SK-N-SH (cell line): ENCODE measurements around the gene TMEM117.

Experiments
- CTCF ChIP-seq: fragments of 200-600 bp; sonication (generic); IDR thresholded peaks from 2 replicates; pipeline ENCODE4 v1.6.1; 2017; ENCODE audit warnings: antibody characterized with exemption, mild to moderate bottlenecking, moderate library complexity
- EP300 ChIP-seq, 2 experiments: IDR thresholded peaks; 2 replicates each; pipeline versions ENCODE4 v1.4.0 to v1.6.1; 2012; ENCODE audit warnings: borderline replicate concordance in 1 of 2, low read depth in 1 of 2, low read length in 1 of 2
- FOXJ3 ChIP-seq: sonication (generic); formaldehyde crosslinking; IDR thresholded peaks from 2 replicates; pipeline ENCODE4 v1.5.1; 2020; ENCODE audit warnings: mild to moderate bottlenecking, missing genetic modification reagents
- POLR2AphosphoS5 ChIP-seq: IDR thresholded peaks from 2 replicates; pipeline ENCODE4 v1.6.1; 2012; ENCODE audit warnings: low read depth, low read length
- RAD21 ChIP-seq: IDR thresholded peaks from 2 replicates; pipeline ENCODE4 v1.6.1; 2012; ENCODE audit warnings: mild to moderate bottlenecking, low read length
- TCF12 ChIP-seq: IDR thresholded peaks from 2 replicates; pipeline ENCODE4 v1.4.0; 2012
- TF ChIP-seq, protein P1 (sequence below): IDR thresholded peaks from 2 replicates; pipeline ENCODE4 v1.6.1; 2012; ENCODE audit warnings: mild to moderate bottlenecking, low read depth, low read length, moderate library complexity

GRCh38 chr12:43861015-43861839 lies 25.3 kb downstream of the TMEM117 start:
- TF ChIP-seq, protein P1, sequence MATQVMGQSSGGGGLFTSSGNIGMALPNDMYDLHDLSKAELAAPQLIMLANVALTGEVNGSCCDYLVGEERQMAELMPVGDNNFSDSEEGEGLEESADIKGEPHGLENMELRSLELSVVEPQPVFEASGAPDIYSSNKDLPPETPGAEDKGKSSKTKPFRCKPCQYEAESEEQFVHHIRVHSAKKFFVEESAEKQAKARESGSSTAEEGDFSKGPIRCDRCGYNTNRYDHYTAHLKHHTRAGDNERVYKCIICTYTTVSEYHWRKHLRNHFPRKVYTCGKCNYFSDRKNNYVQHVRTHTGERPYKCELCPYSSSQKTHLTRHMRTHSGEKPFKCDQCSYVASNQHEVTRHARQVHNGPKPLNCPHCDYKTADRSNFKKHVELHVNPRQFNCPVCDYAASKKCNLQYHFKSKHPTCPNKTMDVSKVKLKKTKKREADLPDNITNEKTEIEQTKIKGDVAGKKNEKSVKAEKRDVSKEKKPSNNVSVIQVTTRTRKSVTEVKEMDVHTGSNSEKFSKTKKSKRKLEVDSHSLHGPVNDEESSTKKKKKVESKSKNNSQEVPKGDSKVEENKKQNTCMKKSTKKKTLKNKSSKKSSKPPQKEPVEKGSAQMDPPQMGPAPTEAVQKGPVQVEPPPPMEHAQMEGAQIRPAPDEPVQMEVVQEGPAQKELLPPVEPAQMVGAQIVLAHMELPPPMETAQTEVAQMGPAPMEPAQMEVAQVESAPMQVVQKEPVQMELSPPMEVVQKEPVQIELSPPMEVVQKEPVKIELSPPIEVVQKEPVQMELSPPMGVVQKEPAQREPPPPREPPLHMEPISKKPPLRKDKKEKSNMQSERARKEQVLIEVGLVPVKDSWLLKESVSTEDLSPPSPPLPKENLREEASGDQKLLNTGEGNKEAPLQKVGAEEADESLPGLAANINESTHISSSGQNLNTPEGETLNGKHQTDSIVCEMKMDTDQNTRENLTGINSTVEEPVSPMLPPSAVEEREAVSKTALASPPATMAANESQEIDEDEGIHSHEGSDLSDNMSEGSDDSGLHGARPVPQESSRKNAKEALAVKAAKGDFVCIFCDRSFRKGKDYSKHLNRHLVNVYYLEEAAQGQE = no peak
- TF ChIP-seq CTCF = no peak
- TF ChIP-seq EP300 (IDR thresholded peaks at IDR 0.05; ENCODE audit: borderline replicate concordance in 1 of 2, low read depth in 1 of 2, low read length in 1 of 2) = no peak
- no peak for TF ChIP-seq RAD21
- TF ChIP-seq TCF12 = no peak
- no peak for TF ChIP-seq FOXJ3
- no peak for TF ChIP-seq POLR2AphosphoS5
